IMR-90 (cell line): ENCODE measurements around the gene PRKN. TPM values are rescaled to one million over a fixed set of nuclear protein-coding genes. Genes with fewer than 3 reads are reported as not detected.

Experiments used
- ATAC-seq: fragments of 200-7000 bp; cut with Tn5 transposase; 2 replicates; pipeline ENCODE4 v1.9.1; 2020; ENCODE audit warnings: low read depth, mild to moderate bottlenecking, moderate library complexity
- BruUV-seq: library from RNA; stranded (reverse); fragments of 400-500 nt; replicated peaks from 2 replicates; lab custom pipeline; 2021; lab: Mats Ljungman, UMichigan
- CTCF ChIA-PET: fragments of 300-600 bp; formaldehyde crosslinking; extraction: SDS; loops from one replicate; lab custom pipeline; 2021; ENCODE audit warnings: antibody characterized with exemption; lab: Yijun Ruan, JAX
- POLR2A ChIA-PET: fragments of 300-600 bp; sonication (Branson Sonifier 250); formaldehyde crosslinking; loops from one replicate; lab custom pipeline; 2022; ENCODE audit warnings: antibody characterized with exemption; ENCODE audit not compliant: unreplicated experiment; lab: Charles Lee
- DNase-seq: peaks from one replicate; pipeline ENCODE4 v3.0.0; 2013
- H2AFZ ChIP-seq: replicated peaks from 2 replicates; pipeline ENCODE3; 2013; ENCODE audit warnings: low read length, mild to moderate bottlenecking; ENCODE audit not compliant: poor library complexity
- H2AK5ac ChIP-seq: 2 replicates; pipeline ENCODE4 v1.6.1; 2013; ENCODE audit warnings: low read depth, low read length, inconsistent platforms
- H2AK9ac ChIP-seq: replicated peaks from 2 replicates; pipeline ENCODE3; 2013; ENCODE audit warnings: mild to moderate bottlenecking, low read depth, low read length, moderate library complexity; ENCODE audit not compliant: poor library complexity
- H2BK120ac ChIP-seq: 2 replicates; pipeline ENCODE4 v1.6.1; 2013; ENCODE audit warnings: low read depth, low read length, inconsistent platforms
- H2BK15ac ChIP-seq: 3 replicates; pipeline ENCODE4 v1.6.1; 2013; ENCODE audit warnings: low read depth, low read length, inconsistent platforms
- H2BK20ac ChIP-seq: 2 replicates; pipeline ENCODE4 v1.6.1; 2013; ENCODE audit warnings: low read depth, mild to moderate bottlenecking, inconsistent platforms, low read length, moderate library complexity
- H2BK5ac ChIP-seq: 2 replicates; pipeline ENCODE4 v1.6.1; 2013; ENCODE audit warnings: mild to moderate bottlenecking, low read depth, low read length, inconsistent platforms; ENCODE audit not compliant: poor library complexity, severe bottlenecking
- H3K14ac ChIP-seq: replicated peaks from 2 replicates; pipeline ENCODE4 v1.6.1; 2013; ENCODE audit warnings: low read depth, low read length, inconsistent platforms
- H3K18ac ChIP-seq: 2 replicates; pipeline ENCODE4 v1.6.1; 2013; ENCODE audit warnings: low read depth, low read length, control low read depth
- H3K23ac ChIP-seq: 2 replicates; pipeline ENCODE4 v1.6.1; 2013; ENCODE audit warnings: low read depth, low read length, inconsistent platforms
- H3K27ac ChIP-seq: 2 replicates; pipeline ENCODE4 v1.5.1; 2013; ENCODE audit warnings: mild to moderate bottlenecking, control low read depth, low read length; ENCODE audit not compliant: insufficient read depth
- H3K27me3 ChIP-seq: 2 replicates; pipeline ENCODE4 v1.6.1; 2013; ENCODE audit warnings: low read length; ENCODE audit not compliant: control insufficient read depth, insufficient read depth
- H3K36me3 ChIP-seq: 2 replicates; pipeline ENCODE4 v1.6.1; 2013; ENCODE audit warnings: low read length, mixed read lengths; ENCODE audit not compliant: control insufficient read depth, insufficient read depth
- H3K4ac ChIP-seq: 2 replicates; pipeline ENCODE4 v1.6.1; 2013; ENCODE audit warnings: low read depth, low read length, inconsistent platforms
- H3K4me1 ChIP-seq: 2 replicates; pipeline ENCODE4 v1.6.1; 2013; ENCODE audit warnings: low read length, mixed read lengths; ENCODE audit not compliant: control insufficient read depth, insufficient read depth
- H3K4me2 ChIP-seq: 2 replicates; pipeline ENCODE4 v1.6.1; 2013; ENCODE audit warnings: low read depth, mild to moderate bottlenecking, control low read depth, low read length, moderate library complexity
- H3K4me3 ChIP-seq: 2 replicates; pipeline ENCODE4 v1.5.1; 2013; ENCODE audit warnings: low read depth, mild to moderate bottlenecking, control low read depth, low read length, moderate library complexity; ENCODE audit not compliant: insufficient read depth
- H3K56ac ChIP-seq: 2 replicates; pipeline ENCODE4 v1.6.1; 2013; ENCODE audit warnings: low read length, inconsistent platforms; ENCODE audit not compliant: insufficient read depth; ENCODE audit errors: extremely low read depth
- H3K79me1 ChIP-seq, 2 experiments: 2 replicates each; pipeline ENCODE4 v1.6.1; 2013; ENCODE audit warnings: low read length in 2 of 2, inconsistent platforms in 1 of 2, low read depth in 1 of 2
- H3K9ac ChIP-seq: 2 replicates; pipeline ENCODE4 v1.6.1; 2013; ENCODE audit warnings: low read depth, low read length, control low read depth
- H3K9me1 ChIP-seq: 2 replicates; pipeline ENCODE4 v1.6.1; 2013; ENCODE audit warnings: low read length, inconsistent platforms; ENCODE audit not compliant: insufficient read depth
- H3K9me3 ChIP-seq: 2 replicates; pipeline ENCODE4 v1.6.1; 2013; ENCODE audit warnings: low read length; ENCODE audit not compliant: control insufficient read depth, insufficient read depth
- H4K20me1 ChIP-seq: 2 replicates; pipeline ENCODE4 v1.6.1; 2013; ENCODE audit warnings: low read length, inconsistent platforms; ENCODE audit not compliant: insufficient read depth
- H4K5ac ChIP-seq: 2 replicates; pipeline ENCODE4 v1.6.1; 2013; ENCODE audit warnings: mild to moderate bottlenecking, low read depth, low read length, control low read depth
- H4K8ac ChIP-seq, 2 experiments: 2 replicates each; pipeline ENCODE4 v1.6.1; 2013; ENCODE audit warnings: low read depth in 2 of 2, low read length in 2 of 2, control low read depth in 1 of 2, inconsistent platforms in 1 of 2
- H4K91ac ChIP-seq: 2 replicates; pipeline ENCODE4 v1.6.1; 2013; ENCODE audit warnings: low read depth, low read length, inconsistent platforms; ENCODE audit not compliant: insufficient read depth
- MAFK ChIP-seq: IDR thresholded peaks from 2 replicates; pipeline ENCODE4 v1.6.1; 2012; ENCODE audit warnings: low read depth, low read length, improper control_type of control experiment
- RFX5 ChIP-seq: IDR thresholded peaks from 2 replicates; pipeline ENCODE4 v1.8.0; 2012; ENCODE audit warnings: low read depth, mild to moderate bottlenecking, low read length, moderate library complexity
- USF2 ChIP-seq: fragments of 150-350 bp; IDR thresholded peaks from 2 replicates; pipeline ENCODE4 v1.6.1; 2017; ENCODE audit warnings: mild to moderate bottlenecking, antibody characterized with exemption, low read length, low read depth
- WGBS, 2 experiments: methylation state at CpG; one replicate each; pipeline versions ENCODE4 v1.1.5 to v1.1.7; 2013; ENCODE audit warnings: missing lambda C conversion rate in 2 of 2; ENCODE audit not compliant: insufficient read length in 1 of 2; ENCODE audit errors: extremely low coverage in 2 of 2; 5-methylcytosine and 5-hydroxymethylcytosine counted together
- dilution Hi-C: fragments of 300-500 bp; cut with HindIII; formaldehyde crosslinking; loops from one replicate; pipeline ENCODE4 v1.14.3; 2018; ENCODE audit warnings: low sequenced_read_pairs; ENCODE audit not compliant: unreplicated experiment
- in situ Hi-C: fragments of 300-500 bp; cut with MboI; formaldehyde crosslinking; loops from 3 replicates; pipeline ENCODE4 v1.14.3; 2019; ENCODE audit warnings: low sequenced_read_pairs, inconsistent platforms, mixed read lengths
- intact Hi-C: fragments of 100-400 bp; cut with micrococcal nuclease; formaldehyde crosslinking; loops from 2 replicates; pipeline ENCODE4 v1.10.0; 2022
- polyA plus RNA-seq, 3 experiments: library from polyadenylated mRNA; depleted of rRNA; stranded (reverse); fragments of >200 nt; gene quantifications; 2 replicates each; pipeline ENCODE4 v1.2.3, GENCODE V29; 2012; ENCODE audit warnings: low replicate concordance in 1 of 3
- total RNA-seq: library from RNA; depleted of rRNA; stranded (reverse); fragments of >200 nt; gene quantifications from 2 replicates; pipeline ENCODE4 v1.2.3, GENCODE V29; 2012
- TF ChIP-seq, protein P1 (sequence below): conservative IDR thresholded peaks from 2 replicates; pipeline ENCODE4 v1.5.1; 2012; ENCODE audit warnings: mild to moderate bottlenecking, low read depth, low read length, improper control_type of control experiment

Gene PRKN
- total and polyA plus RNA-seq, 2 of the 4 experiments (the other 2 are of a cell fraction), result 0.15 to 0.18 TPM

- Histone ChIP-seq H2AFZ (no peak overlapping the region), H3K4me2 (no peak overlapping the region), H4K91ac (no peak overlapping the region), H3K79me1 (no peaks in the 10 kb centered on the region), H2AK5ac (no peak overlapping the region), H3K56ac (no peak overlapping the region), H3K27me3 (no peaks in the 10 kb centered on the region), H3K36me3 (no peaks in the 10 kb centered on the region), H2BK120ac (no peak overlapping the region), H2AK9ac (no peak overlapping the region), H3K9me1 (no peaks in the 10 kb centered on the region), H4K8ac (no peak overlapping the region), H3K14ac (no peak overlapping the region), H3K23ac (no peak overlapping the region), H2BK5ac (no peak overlapping the region), H2BK20ac (no peak overlapping the region), H4K5ac (no peak overlapping the region), H2BK15ac (no peak overlapping the region), H3K4me1 (no peaks in the 10 kb centered on the region), H3K4me3 (no peak overlapping the region), H3K9me3 (peaks cover 10% of the 10 kb centered on the region), H4K20me1 (no peaks in the 10 kb centered on the region), H3K9ac (no peak overlapping the region), H3K27ac (no peak overlapping the region), H3K18ac (no peak overlapping the region), H3K4ac (no peak overlapping the region)
- in situ Hi-C loops, result no loop called here
- dilution Hi-C loops, result no loop called here
- DNase-seq (no peak), ATAC-seq (no peak)
- TF ChIP-seq MAFK (no peak), USF2 (no peak), RFX5 (no peak)
- TF ChIP-seq, protein P1, sequence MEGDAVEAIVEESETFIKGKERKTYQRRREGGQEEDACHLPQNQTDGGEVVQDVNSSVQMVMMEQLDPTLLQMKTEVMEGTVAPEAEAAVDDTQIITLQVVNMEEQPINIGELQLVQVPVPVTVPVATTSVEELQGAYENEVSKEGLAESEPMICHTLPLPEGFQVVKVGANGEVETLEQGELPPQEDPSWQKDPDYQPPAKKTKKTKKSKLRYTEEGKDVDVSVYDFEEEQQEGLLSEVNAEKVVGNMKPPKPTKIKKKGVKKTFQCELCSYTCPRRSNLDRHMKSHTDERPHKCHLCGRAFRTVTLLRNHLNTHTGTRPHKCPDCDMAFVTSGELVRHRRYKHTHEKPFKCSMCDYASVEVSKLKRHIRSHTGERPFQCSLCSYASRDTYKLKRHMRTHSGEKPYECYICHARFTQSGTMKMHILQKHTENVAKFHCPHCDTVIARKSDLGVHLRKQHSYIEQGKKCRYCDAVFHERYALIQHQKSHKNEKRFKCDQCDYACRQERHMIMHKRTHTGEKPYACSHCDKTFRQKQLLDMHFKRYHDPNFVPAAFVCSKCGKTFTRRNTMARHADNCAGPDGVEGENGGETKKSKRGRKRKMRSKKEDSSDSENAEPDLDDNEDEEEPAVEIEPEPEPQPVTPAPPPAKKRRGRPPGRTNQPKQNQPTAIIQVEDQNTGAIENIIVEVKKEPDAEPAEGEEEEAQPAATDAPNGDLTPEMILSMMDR, result no peak
- ChIA-PET POLR2A (no interaction called here), CTCF (no interaction called here)
- no CpG with 5 or more reads among the region's 3 CpGs for WGBS, 2 experiments
- intact Hi-C loops, result no loop called here
- no TSS peak for BruUV-seq
These were observed 1032.6 kb downstream of the PRKN start for GRCh38 chr6:161694995-161695394.
